Activated T-cell treated with anti-CD3 and anti-CD28 coated beads, Interleukin-2, amount 50 U/mL, for 1 hour (primary cell): ENCODE data around the gene MVD.
A peak's percentile ranks its signal among the peaks of the same experiment; 100 is the strongest.

Source experiments
- DNase-seq: peaks from one replicate; pipeline ENCODE4 v3.0.0-alpha.2; 2020

The MVD gene

DNA sequence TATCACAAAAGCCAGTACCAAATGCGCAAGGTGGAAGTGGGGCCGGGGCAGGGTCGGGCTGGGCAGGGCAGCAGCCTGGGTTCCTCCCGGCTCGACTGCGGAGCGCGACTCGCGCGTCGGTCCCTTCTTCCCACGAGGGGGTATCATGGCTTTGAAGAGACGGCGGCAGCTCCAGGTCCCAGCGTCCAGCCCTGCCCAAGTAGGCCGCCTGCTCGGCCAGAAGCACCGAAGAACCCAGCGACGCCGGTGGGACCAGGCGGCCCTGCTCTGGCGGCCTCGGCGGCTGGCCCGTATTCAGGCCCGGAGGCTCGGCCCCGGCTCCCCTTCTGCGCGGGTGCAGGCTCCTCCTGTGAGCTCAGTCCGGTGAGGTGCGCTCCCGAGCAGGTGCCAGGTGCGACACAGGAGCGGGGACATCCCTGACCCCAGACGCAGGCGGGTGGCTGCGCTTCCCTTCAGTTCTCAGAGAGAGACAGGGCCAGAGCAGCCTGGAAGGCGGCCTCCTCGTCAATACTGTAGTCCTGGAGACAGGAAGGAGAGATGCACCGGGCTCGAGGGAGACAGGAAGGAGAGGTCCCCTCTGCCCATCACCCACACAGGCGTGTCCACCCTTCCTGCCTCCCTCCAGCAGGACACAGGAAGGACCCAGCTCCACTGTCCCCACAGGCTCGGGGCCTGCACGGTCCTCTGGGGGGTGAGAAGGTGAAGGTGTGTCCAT, 34.4 kb upstream of the MVD start:
- no peak for DNase-seq

DNA sequence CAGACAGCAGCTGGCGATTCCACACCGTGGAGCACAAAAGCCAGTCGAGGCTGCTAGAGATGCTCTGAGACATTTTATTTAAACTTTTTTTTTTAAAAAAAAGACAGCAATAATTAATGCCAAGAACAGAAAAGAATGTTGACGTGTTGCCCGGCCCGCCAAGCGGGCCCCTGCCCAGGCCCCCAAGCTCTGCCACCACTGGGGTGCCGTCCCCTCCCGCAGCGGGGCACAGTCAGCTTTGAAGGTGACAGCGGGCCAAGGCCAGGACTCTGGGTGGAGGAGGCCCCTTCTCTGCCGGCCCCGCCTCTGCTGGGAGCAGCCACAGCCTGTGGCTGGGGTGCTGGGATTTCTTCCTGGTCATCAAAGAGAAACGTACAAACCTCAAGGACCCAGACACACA, 33.5 kb upstream of the MVD start:
- no peak for DNase-seq

DNA sequence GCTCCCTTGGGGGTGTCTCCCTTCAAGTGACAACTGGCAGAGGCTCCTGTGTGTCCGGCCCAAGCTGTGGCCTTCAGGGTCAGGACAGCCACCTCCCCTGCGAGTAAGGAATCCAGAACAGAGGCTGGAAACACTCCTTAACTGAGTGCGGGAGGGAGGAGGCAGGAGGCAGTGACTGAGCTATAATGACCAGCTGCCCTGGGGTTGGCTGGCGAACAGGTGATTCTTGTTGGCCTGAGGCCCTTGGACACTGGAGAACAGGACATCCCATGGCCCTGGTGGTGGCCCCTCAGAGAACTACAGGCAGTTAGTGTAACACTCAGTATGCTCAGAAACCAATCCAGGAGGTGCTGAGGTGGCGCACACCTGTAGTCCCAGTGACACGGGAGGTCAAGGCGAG, 32.9 kb upstream of the MVD start:
- no peak for DNase-seq

DNA sequence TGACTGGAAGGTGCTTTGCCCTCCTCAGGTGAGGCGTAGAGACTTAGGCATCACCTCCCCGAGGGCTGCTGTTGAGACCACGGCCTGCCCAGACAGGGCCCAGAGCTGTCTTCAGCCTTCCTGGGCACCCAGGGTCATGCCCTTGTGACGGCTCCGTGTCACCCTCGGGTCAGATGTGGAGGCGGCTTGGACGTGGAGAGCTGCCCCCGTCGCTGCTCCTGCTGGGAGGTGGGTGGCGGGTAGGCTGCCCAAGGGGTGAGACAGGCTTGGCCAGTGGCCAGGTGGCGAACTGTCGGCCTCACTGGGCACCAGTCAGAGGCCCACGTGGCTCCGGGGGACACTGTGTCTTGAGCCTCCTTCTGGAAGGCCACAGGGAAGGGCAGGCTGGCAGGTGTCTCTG, 32.3 kb upstream of the MVD start:
- no peak for DNase-seq

DNA sequence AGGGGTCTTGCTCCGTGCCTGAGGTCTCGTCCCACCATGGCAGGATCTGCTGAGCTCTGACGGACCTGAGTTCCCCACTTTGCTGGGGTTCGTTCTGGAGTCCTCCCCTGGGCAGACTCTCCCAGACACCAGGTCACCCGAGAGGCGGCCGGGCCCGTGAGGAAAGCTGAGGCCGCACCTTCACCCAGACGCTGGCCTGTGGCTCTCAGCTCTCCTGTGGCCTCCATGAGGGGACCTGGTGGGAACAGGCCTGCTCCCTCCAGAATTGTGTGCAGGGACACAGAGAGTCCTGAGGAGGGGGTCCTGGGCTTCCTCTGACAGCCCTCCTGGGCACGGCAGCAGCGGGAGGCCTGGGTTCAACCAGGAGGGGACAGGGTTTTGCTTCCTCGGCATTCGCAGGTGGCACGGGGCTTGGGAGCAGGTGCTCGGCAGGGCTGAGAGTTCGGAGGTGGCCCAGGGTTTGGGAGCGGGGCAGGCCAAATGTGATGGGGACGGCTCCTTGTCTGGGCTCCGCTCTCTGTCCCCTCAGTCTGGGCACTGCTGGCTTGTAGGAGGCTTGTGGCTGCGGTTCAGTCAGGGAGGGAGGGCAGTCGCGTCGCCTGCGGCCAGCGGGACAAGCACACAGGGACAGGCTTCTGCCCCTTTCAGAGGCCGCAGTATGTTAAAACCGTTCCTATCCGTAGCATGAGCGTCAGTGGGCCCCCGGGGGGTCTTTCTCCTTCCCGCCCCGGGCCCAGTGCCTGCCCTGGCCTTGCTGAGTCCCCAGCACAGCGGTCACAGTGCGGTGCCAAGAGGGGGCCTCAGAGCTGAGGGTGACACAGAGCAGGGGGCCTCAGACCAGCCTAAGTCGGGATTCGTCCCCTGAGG, 31.6 kb upstream of the MVD start:
- DNase-seq = no peak

DNA sequence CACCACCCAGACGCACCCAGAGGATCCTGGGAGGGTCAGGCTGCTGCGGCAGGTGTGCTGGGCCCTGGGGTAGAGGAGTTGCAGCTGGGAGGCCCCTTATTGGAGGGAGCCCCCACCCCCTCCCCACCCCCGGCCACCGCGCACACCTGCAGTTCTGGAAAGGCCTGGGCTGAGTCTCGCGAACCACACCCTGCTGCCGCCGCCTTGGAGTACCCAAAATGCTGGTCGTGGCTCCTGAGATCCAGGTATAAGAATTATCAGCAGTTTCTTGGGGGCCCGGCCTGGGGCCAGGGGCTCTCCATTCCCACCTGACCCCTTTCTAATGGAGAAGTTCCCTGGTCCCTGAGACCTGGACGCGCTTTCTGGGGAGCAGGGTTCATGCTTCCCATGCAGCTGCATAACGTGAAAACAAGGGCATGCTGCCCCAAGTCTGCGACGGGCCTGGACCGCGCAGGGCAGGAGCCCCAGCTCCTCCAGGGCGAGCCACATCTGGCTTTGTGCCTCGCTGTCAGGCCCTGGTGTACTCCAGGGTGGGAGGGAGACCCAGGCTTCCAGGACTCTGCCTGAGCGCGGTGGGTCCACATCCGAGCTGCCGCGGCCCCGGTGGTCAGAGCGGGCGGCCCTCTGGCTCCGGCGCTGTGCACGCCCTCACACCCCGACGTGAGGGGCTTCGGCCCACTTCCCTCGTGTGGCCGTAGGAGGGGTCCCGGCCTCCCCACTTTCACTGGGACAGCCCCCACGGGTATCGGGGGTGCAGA, 30.7 kb upstream of the MVD start:
- no peak for DNase-seq

DNA sequence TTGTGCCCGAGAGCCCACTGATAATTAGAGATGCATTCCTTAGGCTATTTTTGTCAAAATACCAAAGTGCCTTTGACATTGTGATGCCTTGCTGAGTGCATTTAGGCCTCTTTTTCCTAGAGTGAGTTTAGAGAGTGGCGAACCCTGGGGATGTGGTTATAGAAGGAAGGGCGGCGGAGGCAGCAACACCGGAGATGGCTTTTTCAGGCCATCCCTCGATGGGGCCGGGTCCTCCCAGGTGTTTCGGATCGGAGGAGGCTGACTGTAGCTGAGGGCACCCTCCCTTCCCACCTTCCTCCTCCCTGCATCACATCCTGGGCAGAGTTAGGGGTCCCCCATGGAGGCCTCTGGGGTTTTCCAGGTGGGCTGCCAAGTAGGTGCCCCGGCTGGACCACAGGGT, 30.0 kb upstream of the MVD start:
- no peak for DNase-seq

DNA sequence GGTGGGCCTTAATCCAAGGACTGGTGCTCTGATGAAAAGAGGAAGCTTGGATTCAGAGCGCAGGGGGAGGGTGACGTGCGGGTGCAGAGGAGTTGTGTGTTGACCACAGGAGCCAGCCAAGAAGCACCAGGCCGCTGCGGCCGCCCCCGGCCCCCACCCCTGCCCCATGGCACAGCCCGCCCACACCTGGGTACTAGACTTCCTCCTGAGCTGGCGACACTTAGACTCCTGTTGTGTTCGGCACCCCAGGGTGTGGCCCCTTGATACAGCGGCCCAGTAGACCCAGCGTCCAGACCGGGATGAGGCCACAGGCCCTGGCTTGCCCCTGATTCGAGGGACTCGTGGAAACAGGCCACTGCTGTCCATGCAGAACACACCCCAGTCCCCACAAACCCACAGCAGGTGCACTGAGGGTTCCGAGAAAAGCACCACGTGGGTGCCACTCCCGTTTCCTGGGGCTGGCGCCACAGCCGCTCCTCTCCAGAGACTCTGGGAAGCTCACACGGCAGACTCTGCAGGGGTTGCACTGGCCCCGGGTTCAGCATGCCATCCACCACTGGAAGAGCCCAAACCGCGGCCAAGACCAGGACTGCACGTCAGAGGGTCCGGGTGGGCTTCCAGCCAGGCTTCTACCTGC, 29.2 kb upstream of the MVD start:
- DNase-seq = peak; percentile 53

DNA sequence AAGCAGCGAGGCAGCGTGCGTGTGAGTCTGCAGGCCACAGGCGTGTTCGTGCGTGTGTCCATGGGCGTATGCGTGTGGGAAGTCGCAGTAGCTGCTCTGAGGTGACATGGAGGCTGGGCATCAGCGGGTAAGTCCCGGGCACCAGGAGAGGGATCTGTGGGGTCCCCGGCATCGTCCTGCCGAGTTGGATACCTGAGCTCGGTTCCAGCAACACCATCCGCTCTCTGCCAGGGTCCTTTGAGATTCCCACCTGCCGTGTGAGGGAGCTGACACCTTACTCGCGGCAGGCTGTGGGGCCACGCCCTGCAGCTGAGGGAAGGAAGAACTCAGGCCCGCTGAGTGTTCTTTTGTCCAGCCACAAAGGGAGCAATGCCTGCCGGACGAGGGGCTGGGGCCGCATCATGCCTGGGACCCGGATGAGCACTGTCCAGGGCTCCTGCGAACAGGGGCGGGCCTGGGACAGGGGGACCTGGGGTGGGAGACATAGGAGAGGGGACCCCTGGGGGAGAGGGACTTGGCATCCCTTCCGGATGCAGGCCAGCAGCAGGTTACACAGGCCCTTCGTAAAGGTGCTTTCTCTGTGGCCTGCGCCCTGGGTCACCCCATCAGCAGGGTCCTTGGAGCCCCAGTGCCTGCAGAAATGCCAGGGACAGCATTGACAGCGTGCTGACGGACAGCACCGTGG, 28.4 kb upstream of the MVD start:
- no peak for DNase-seq

DNA sequence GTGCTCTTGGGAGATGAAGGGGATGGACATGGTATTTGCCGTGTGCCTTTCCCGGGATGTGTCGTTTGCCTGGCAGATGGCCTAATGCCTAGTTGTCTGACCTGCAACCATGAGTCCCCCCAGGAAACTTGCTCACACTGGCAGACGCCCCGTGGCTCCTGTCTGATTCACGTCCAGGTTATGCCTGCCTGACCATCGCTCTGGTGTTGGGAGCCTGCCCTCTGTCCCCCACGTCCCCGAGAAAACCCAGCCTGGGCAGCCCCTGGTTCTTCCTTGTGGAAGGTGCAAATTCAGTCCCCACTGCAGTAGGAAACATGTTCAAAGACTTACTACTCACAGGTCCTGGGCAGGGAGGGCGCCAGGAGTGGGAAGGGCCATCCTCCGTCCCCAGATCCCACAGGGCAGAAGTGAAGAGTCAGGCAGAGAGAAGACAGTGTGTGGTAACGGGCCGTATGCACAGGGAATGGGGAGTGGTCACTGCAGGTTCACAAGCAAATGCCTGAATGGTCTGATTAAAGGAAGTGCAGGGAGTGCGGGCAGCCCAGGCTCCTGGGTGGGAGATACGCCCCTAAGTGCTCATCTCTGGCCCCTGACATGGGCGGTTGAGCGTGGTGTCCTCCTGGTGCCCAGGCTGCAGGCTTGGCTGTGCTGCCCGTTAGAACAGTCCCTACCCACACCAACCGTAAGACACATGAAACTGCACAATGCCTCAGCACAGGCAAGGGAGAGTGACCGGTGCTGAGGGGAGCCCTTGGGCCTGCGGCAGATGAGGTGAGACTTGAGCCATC, 27.6 kb upstream of the MVD start:
- no peak for DNase-seq

DNA sequence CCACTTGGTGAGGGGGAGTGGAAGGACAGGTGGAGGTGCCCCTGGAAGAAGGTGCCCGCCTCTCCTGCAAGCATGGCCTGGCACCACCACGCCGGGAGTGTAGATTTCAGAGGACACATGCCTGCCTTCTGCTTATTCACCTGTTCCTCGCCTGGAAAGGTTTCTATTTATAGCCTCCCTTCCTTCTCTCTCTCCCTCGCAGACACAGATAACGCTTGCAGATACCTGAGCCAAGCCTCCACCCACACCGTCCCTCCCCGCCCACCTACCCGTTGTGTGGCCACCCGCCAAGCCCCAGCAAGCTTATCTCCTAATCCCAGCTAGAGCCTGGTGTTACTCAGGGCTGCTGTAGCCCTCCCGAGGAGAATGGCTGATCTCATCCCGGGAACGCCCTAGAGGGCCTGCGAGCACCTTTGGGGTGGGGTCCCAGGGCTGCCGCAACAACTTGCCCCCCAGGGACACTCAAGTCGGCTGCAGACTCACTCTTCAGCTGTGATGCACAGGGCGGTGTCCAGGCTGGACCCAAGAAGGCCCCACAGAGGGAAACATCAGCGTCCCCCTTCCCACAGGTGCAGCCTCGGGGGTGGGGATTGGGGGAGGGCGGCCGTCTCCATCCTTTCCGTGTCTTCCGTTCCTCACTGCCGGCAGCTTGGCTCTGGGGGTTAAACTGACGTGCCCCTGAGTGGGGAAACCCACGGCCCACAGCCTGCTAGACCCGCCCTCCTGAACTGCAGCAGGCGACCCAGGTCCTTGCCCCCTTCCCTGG, 25.3 kb upstream of the MVD start:
- no peak for DNase-seq

DNA sequence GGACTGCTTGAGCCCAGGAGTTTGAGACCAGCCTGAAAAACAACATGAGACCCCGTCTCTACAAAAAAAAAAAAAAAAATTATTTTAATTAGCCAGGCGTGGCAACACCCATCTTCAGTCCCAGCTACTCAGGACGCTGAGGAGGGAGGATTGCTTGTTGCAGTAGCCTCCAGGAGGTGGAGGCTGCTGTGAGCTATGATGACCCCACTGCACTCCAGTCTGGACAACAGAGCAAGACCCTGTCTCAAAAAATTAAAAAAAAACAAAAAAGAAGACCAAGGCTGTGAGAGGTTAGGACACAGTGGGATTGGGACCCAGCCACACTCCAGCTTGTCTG, 24.8 kb upstream of the MVD start:
- no peak for DNase-seq

DNA sequence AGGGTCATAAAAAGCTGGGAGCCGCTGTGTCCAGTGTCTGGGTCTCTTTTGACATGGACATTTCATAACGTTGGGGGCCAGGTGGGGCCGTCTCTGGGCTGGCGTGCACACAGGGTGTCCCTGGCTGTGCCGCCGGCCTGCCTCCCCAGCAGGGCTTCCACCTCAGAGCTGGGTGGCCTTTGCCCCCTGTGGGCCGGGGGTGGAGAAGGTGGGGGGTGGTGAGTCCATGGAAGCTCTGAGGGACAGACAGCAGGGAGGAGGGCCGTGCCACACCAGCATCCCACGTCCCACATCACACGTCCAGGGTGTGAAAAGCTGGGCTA, 24.3 kb upstream of the MVD start:
- no peak for DNase-seq

DNA sequence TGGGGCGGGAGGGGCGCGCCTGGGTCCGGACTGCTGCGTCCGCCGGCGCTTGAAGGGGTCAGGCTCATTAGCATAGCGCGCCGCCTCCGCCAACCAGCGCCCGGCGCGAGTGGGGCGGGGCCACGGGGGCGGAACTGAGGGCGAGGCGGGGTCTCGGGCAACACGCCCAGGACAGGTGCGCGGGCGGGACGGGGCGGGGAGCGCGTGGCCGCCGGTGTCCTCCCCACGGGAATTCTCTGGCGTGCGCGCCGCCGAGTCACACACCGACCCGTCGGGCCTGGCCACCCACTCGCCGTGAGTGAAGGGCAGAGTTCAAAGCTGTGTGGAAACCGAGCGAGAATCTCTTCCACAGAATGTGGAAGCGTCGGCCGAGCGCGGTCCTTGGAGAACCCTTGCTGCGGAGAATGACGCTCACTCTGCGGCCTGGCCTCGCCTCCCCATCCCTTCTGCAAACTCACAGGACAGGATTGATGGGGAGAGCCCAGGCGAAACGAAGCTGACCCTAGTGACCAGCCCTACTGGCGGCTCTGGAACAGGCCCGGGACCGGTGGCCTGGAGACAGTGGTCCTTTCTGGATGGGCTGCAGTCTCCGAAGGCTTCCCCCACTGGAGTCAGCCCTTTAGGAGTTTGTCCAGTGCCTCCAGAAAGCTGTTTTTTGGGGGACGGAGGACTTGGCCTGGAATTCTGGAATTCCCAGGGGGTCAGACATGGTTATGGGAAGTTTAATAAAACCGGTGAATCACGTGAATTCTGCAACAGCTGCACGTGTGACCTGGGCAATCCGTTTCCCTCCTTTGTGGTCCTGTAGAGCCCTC, 23.8 kb upstream of the MVD start, which contains the start of gene SNAI3:
Gene SNAI3, minus strand, starts transcription at position 69 of the 815 bp plus-strand sequence. CDS start 101 bp downstream, outside the sequence.
- DNase-seq = peak; percentile 90

DNA sequence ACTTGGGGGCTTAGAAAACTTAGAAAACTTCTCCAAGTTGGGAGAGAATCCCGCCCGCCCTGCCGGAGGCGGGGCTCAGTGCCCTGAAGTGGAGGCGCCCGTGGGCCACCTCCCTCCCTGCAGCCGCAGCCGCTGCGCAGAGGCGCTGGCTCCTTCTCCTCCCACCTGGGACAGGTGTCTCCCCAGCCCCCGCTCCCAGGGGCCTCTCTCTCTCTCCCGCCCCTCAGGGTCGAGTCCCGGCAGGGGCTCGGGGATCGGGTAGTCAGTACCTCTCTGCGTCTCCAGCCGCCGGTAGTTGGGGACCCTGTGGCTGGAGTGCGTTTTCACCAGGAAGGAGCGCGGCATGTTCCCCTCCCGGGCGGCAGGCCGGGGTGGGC, 23.2 kb upstream of the MVD start:
- DNase-seq = no peak

DNA sequence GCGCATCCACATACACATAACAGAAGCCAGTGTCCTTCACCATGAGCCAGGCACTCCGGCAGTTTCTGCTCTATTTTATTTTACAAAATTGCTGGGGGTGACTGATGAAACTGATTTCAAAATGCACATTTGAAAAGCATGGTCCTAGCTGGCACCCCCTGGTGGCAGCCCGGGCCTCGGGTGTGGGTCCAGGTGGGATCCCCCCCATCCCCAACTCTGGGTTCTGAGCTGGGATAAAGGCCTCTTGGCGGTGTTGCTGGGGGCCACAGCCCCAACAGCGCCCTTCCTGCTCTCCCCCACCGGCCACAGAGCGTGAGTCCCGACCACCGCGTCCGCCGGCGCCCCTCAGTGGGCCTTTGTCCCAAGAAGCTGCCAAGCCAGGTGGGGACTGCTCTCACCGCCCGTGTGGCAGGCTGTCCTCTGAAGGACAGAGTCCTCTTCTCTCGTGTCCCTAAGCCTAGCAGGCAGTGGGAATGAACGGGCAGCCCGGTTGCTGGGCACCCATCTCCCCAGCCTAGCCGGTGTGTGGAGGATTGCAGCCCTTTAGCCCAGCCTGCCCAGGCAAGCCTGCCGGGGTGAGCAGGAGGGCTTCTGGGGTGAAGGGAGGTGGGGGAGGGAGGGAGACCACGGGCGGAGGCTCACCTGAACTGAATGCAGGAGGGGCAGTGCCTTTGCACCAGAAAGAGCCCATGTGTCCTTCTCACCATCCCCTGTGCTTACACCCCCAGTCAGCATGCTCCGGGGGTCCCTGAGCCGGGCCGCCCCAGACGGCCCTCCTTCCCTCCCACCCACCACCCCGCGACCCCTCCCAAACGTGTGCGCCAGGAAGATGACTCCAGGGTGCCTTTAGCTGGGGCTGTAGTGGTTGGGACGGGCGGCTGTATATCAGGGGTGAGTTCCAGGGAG, 22.5 kb upstream of the MVD start:
- DNase-seq = peak; percentile 76

DNA sequence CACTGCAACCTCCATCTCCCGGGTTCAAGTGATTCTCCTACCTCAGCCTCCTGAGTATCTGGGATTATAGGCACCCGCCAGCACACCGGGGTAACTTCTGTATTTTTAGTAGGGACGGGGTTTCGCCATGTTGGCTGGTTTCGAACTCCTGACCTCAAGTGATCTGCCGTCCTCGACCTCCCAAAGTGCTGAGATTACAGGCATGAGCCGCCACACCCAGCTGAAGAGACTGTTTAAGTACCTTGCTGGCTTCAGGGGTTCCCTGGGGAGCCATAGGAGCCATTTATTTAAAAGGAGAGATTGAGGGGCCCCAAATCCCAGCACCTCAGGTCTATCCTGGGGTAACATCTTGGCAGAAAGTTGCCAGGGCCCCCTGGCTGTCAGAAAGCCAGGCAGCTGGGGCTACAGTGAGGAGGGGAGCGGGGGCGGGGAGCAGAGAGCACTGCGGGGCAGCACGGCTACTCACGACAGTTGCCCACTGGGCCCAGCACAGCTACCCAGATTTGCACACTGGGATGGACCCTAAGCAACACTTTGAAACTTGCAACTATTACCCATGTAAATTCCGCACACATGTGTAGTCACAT, 21.8 kb upstream of the MVD start:
- DNase-seq = no peak

DNA sequence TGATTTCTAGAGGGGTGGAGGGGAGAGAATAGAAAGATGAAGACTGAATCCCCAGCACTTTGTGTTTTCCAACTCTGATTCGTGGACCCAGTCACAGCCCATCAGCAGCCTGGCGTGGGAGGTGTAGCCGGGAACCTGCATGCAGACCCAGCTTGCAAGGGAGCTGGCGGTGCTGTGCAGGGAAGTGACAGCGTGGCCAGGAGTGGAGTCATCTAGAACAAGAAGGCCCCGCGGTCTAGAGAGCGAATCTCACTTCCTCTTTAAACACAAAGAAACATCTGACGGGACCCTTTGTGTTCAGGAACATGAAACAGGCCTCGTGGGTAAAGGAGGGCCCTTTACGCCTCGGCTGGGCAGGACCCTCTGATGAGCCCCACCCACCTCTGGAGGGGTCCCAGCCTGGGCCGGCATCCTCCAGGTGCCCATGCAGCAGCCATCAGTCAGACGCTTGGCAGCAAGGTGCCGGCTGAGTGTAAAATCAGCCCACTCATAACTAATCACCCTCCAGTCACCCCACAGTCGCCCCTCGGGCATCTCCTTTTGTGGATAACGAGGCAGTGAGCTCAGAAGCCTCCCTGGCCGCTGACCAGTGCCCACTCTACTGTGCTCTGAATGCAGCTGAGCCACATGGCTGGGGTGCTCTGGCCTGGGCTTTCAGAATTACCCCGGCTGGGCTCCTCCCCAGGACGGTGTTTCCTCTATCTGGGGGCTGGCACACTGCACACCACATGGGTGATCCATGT, 19.0 kb upstream of the MVD start:
- DNase-seq = peak; percentile 60
